Activated CD4-positive, alpha-beta T cell treated with anti-CD3 and anti-CD28 coated beads, Interleukin-2, amount 10 ng/mL, durations not matched to agents 7 days and 5 days (primary cell): ENCODE results near the gene TEDC2. TPM values are rescaled to one million over a fixed set of nuclear protein-coding genes. Genes with fewer than 3 reads are reported as not detected.
A peak's percentile ranks its signal among the peaks of the same experiment; 100 is the strongest.

Source experiments
- CTCF ChIA-PET: fragments of 350-600 bp; sonication (Branson Sonifier 250); formaldehyde crosslinking; loops from one replicate; lab custom pipeline; 2021; ENCODE audit warnings: antibody characterized with exemption; lab: Charles Lee
- POLR2A ChIA-PET: fragments of 350-600 bp; sonication (Branson Sonifier 250); formaldehyde crosslinking; loops from one replicate; lab custom pipeline; 2021; ENCODE audit warnings: antibody characterized with exemption; lab: Charles Lee
- DNase-seq: peaks from one replicate; pipeline ENCODE4 v3.0.0-alpha.2; 2020
- H3K27ac Mint-ChIP-seq: one replicate; pipeline ENCODE4 v1.8.0; 2021; ENCODE audit warnings: mild to moderate bottlenecking, moderate library complexity, mixed read lengths
- H3K27me3 Mint-ChIP-seq: one replicate; pipeline ENCODE4 v1.8.0; 2021; ENCODE audit warnings: mixed read lengths
- H3K36me3 Mint-ChIP-seq: one replicate; pipeline ENCODE4 v1.8.0; 2021; ENCODE audit warnings: low read depth, mixed read lengths
- H3K4me1 Mint-ChIP-seq: one replicate; pipeline ENCODE4 v1.8.0; 2021; ENCODE audit warnings: mixed read lengths
- H3K4me3 Mint-ChIP-seq: one replicate; pipeline ENCODE4 v1.8.0; 2021; ENCODE audit warnings: mild to moderate bottlenecking, moderate library complexity, mixed read lengths
- H3K9me3 Mint-ChIP-seq: one replicate; pipeline ENCODE4 v1.8.0; 2021; ENCODE audit warnings: mixed read lengths
- total RNA-seq, 2 experiments: library from RNA; stranded (reverse); gene quantifications; one replicate each; pipeline ENCODE4 v1.2.3, GENCODE V29; 2021

Gene TEDC2
- total RNA-seq, 2 experiments from 2014 or later, result 15.5 to 21.4 TPM

- H3K4me1 Mint-ChIP-seq, result peaks cover 18% of the 10 kb centered on the region
- DNase-seq, result no peak
- ChIA-PET POLR2A (no interaction called here), CTCF (interaction anchor here (1.1 to 1.7 kb wide), 3 partner anchors 9 to 40 kb away, joined by 3 to 5 read pairs (median 3); no protein-coding TSS in a partner anchor)
- no peaks in the 10 kb centered on the region for H3K9me3 Mint-ChIP-seq
- H3K27me3 Mint-ChIP-seq, result no peaks in the 10 kb centered on the region
- H3K27ac Mint-ChIP-seq, result no peak overlapping the region
- peak overlapping the region; percentile 63 for H3K4me3 Mint-ChIP-seq
- peaks cover 16% of the 10 kb centered on the region for H3K36me3 Mint-ChIP-seq
These were observed 1.0 kb downstream of the TEDC2 start for GRCh38 chr16:2460916-2461315.

- peaks cover 6% of the 10 kb centered on the region for H3K36me3 Mint-ChIP-seq
- H3K27ac Mint-ChIP-seq, result no peak overlapping the region
- ChIA-PET POLR2A (no interaction called here), CTCF (interaction anchor here (1.4 kb wide), 1 partner anchor 8 kb away, joined by 3 read pairs; no protein-coding TSS in a partner anchor)
- H3K4me1 Mint-ChIP-seq, result peaks cover 19% of the 10 kb centered on the region
- no peak overlapping the region for H3K4me3 Mint-ChIP-seq
- peaks cover 7% of the 10 kb centered on the region for H3K27me3 Mint-ChIP-seq
- no peak for DNase-seq
- no peaks in the 10 kb centered on the region for H3K9me3 Mint-ChIP-seq
These were observed 2.3 kb downstream of the TEDC2 start for GRCh38 chr16:2462031-2462866.

- ChIA-PET CTCF (no interaction called here), POLR2A (interaction anchor here (0.6 kb wide), 1 partner anchor 23 kb away, joined by 3 read pairs; no protein-coding TSS in a partner anchor)
- Mint-ChIP-seq H3K27ac (no peak overlapping the region), H3K9me3 (no peaks in the 10 kb centered on the region), H3K27me3 (peaks cover 20% of the 10 kb centered on the region), H3K4me3 (no peak overlapping the region), H3K36me3 (no peaks in the 10 kb centered on the region), H3K4me1 (peaks cover 14% of the 10 kb centered on the region)
- no peak for DNase-seq
These were observed 4.4 kb downstream of the TEDC2 start for GRCh38 chr16:2464333-2464732.

GRCh38 chr16:2465653-2466415, 5.9 kb downstream of the TEDC2 start:
- Mint-ChIP-seq H3K9me3 (no peaks in the 10 kb centered on the region), H3K27me3 (peaks cover 34% of the 10 kb centered on the region), H3K4me1 (peaks cover 10% of the 10 kb centered on the region), H3K27ac (no peak overlapping the region), H3K36me3 (no peaks in the 10 kb centered on the region), H3K4me3 (no peak overlapping the region)
- ChIA-PET CTCF (interaction anchor here (1.0 to 1.1 kb wide), 2 partner anchors 12 to 13 kb away, joined by 3 read pairs; no protein-coding TSS in a partner anchor), POLR2A (no interaction called here)
- DNase-seq, result no peak

GRCh38 chr16:2466667-2467527, 7.0 kb downstream of the TEDC2 start:
- ChIA-PET POLR2A (no interaction called here), CTCF (interaction anchor here (1.0 kb wide), 1 partner anchor 14 kb away, joined by 3 read pairs; no protein-coding TSS in a partner anchor)
- no peak for DNase-seq
- Mint-ChIP-seq H3K9me3 (no peaks in the 10 kb centered on the region), H3K36me3 (no peaks in the 10 kb centered on the region), H3K27ac (peak overlapping the region; percentile 19), H3K27me3 (peaks cover 34% of the 10 kb centered on the region), H3K4me3 (no peak overlapping the region), H3K4me1 (peaks cover 10% of the 10 kb centered on the region)

- POLR2A ChIA-PET, result no interaction called here
- Mint-ChIP-seq H3K27me3 (peaks cover 34% of the 10 kb centered on the region), H3K4me1 (peaks cover 10% of the 10 kb centered on the region), H3K4me3 (no peak overlapping the region), H3K36me3 (no peaks in the 10 kb centered on the region), H3K9me3 (no peaks in the 10 kb centered on the region), H3K27ac (no peak overlapping the region)
- no peak for DNase-seq
- CTCF ChIA-PET, result interaction anchor here (0.9 to 1.2 kb wide), 2 partner anchors 10 to 11 kb away, joined by 3 to 4 read pairs; no protein-coding TSS in a partner anchor
These were observed 7.8 kb downstream of the TEDC2 start for GRCh38 chr16:2467528-2468232.

- H3K9me3 Mint-ChIP-seq, result no peaks in the 10 kb centered on the region
- H3K36me3 Mint-ChIP-seq, result no peaks in the 10 kb centered on the region
- no peak overlapping the region for H3K27ac Mint-ChIP-seq
- no peak overlapping the region for H3K4me3 Mint-ChIP-seq
- CTCF ChIA-PET, result interaction anchor here (0.9 to 1.2 kb wide), 3 partner anchors 9 to 128 kb away, joined by 3 to 4 read pairs (median 3); partner anchors contain the start of gene ABCA3
- DNase-seq, result no peak
- peaks cover 10% of the 10 kb centered on the region for H3K4me1 Mint-ChIP-seq
- POLR2A ChIA-PET, result no interaction called here
- peaks cover 40% of the 10 kb centered on the region for H3K27me3 Mint-ChIP-seq
These were observed 8.4 kb downstream of the TEDC2 start for GRCh38 chr16:2468233-2468724.

- Mint-ChIP-seq H3K27ac (no peak overlapping the region), H3K36me3 (no peaks in the 10 kb centered on the region), H3K4me1 (peaks cover 11% of the 10 kb centered on the region), H3K27me3 (peaks cover 42% of the 10 kb centered on the region), H3K9me3 (no peaks in the 10 kb centered on the region), H3K4me3 (no peak overlapping the region)
- ChIA-PET POLR2A (no interaction called here), CTCF (interaction anchor here (0.9 to 1.6 kb wide), 6 partner anchors 7 to 129 kb away, joined by 3 to 5 read pairs (median 3); partner anchors contain the start of genes ABCA3 and CCNF)
- no peak for DNase-seq
These were observed 9.0 kb downstream of the TEDC2 start for GRCh38 chr16:2468725-2469398.

- Mint-ChIP-seq H3K36me3 (no peaks in the 10 kb centered on the region), H3K27ac (peak overlapping the region; percentile 13), H3K4me1 (peaks cover 11% of the 10 kb centered on the region), H3K9me3 (no peaks in the 10 kb centered on the region), H3K4me3 (no peak overlapping the region), H3K27me3 (peaks cover 42% of the 10 kb centered on the region)
- CTCF ChIA-PET, result interaction anchor here (0.9 to 1.6 kb wide), 4 partner anchors 8 to 129 kb away, joined by 3 to 5 read pairs (median 3); partner anchors contain the start of genes ABCA3 and CCNF
- POLR2A ChIA-PET, result no interaction called here
- DNase-seq, result no peak
These were observed 9.7 kb downstream of the TEDC2 start for GRCh38 chr16:2469399-2470233.

- ChIA-PET POLR2A (interaction anchor here (0.5 kb wide), 1 partner anchor 286 kb away, joined by 3 read pairs; no protein-coding TSS in a partner anchor), CTCF (interaction anchor here (1.5 to 1.6 kb wide), 2 partner anchors 9 to 40 kb away, joined by 3 to 5 read pairs; partner anchors contain the start of gene CCNF)
- Mint-ChIP-seq H3K9me3 (no peaks in the 10 kb centered on the region), H3K36me3 (no peaks in the 10 kb centered on the region), H3K4me3 (no peak overlapping the region), H3K27ac (no peak overlapping the region), H3K27me3 (peaks cover 42% of the 10 kb centered on the region), H3K4me1 (peaks cover 11% of the 10 kb centered on the region)
- DNase-seq, result no peak
These were observed 10.3 kb downstream of the TEDC2 start for GRCh38 chr16:2470234-2470601.
